Duodenal mucosa (tissue), 2 donors: ENCODE measurements around the gene SYPL2.

Source experiments
- H3K27ac ChIP-seq: one replicate; pipeline ENCODE4 v1.7.0; 2013; ENCODE audit warnings: low read depth, low read length
- H3K27me3 ChIP-seq, 2 donors: one replicate each; pipeline ENCODE4 v1.7.0; 2013; ENCODE audit warnings: low read length in 2 of 2, control low read depth in 1 of 2; ENCODE audit not compliant: insufficient read depth in 2 of 2, control insufficient read depth in 1 of 2
- H3K36me3 ChIP-seq, 2 donors: one replicate each; pipeline ENCODE4 v1.7.0; 2013; ENCODE audit warnings: low read length in 2 of 2, control low read depth in 1 of 2; ENCODE audit not compliant: insufficient read depth in 2 of 2, control insufficient read depth in 1 of 2
- H3K4me1 ChIP-seq, 2 donors: one replicate each; pipeline ENCODE4 v1.7.0; 2013; ENCODE audit warnings: low read length in 2 of 2, control low read depth in 1 of 2; ENCODE audit not compliant: insufficient read depth in 2 of 2, control insufficient read depth in 1 of 2
- H3K4me3 ChIP-seq, 2 donors: one replicate each; pipeline ENCODE4 v1.7.0; 2013; ENCODE audit warnings: low read length in 2 of 2, low read depth in 1 of 2
- H3K9ac ChIP-seq, 2 donors: one replicate each; pipeline ENCODE4 v1.7.0; 2013; ENCODE audit warnings: low read length in 2 of 2, low read depth in 1 of 2
- H3K9me3 ChIP-seq, 2 donors: one replicate each; pipeline ENCODE4 v1.7.0; 2013; ENCODE audit warnings: low read length in 2 of 2, control low read depth in 1 of 2; ENCODE audit not compliant: control insufficient read depth in 1 of 2

SYPL2 gene

GRCh38 chr1:109466452-109467300 is at the start of gene SYPL2:
TSS of gene SYPL2 (plus strand) at chr1:109466546. CDS start at chr1:109466844, 298 bp downstream.
- no peaks in the 10 kb centered on the region for H3K9me3 ChIP-seq
- peak within 1 kb of the TSS; percentile 10 for H3K27ac ChIP-seq
- H3K27me3 ChIP-seq = peaks cover 51 to 67% of the 10 kb centered on the region in 2 donors
- H3K9ac ChIP-seq = no peak within 1 kb of the TSS
- peaks cover 0 to 4% of the 10 kb centered on the region in 2 donors for H3K4me1 ChIP-seq
- H3K4me3 ChIP-seq = peak within 1 kb of the TSS; percentile 49 to 65
- H3K36me3 ChIP-seq = no peaks in the 10 kb centered on the region

- Histone ChIP-seq H3K36me3 (peaks cover 6 to 28% of the 10 kb centered on the region in 2 donors), H3K9me3 (no peaks in the 10 kb centered on the region), H3K27me3 (no peaks in the 10 kb centered on the region), H3K27ac (no peak overlapping the region), H3K9ac (no peak overlapping the region), H3K4me1 (peaks cover 16 to 24% of the 10 kb centered on the region in 2 donors), H3K4me3 (no peak overlapping the region)
These were observed 42.8 kb upstream of the SYPL2 start for GRCh38 chr1:109423498-109423897.

- Histone ChIP-seq H3K9ac (peak overlapping the region; percentile 66 to 68), H3K9me3 (no peaks in the 10 kb centered on the region), H3K27ac (peak overlapping the region; percentile 79), H3K4me1 (peaks cover 16 to 24% of the 10 kb centered on the region in 2 donors), H3K4me3 (peak overlapping the region; percentile 82 to 90), H3K36me3 (peaks cover 0 to 9% of the 10 kb centered on the region in 2 donors), H3K27me3 (no peaks in the 10 kb centered on the region)
These were observed 40.7 kb upstream of the SYPL2 start for GRCh38 chr1:109425391-109426280.

GRCh38 chr1:109426281-109427170 is 39.8 kb upstream of the SYPL2 start, which contains the start of gene PSMA5:
TSS of gene PSMA5 (minus strand) at chr1:109426448. CDS start at chr1:109426330, 118 bp downstream.
- no peaks in the 10 kb centered on the region for H3K9me3 ChIP-seq
- H3K27ac ChIP-seq = peak within 1 kb of the TSS; percentile 79
- peaks cover 0 to under 1% of the 10 kb centered on the region in 2 donors for H3K36me3 ChIP-seq
- no peaks in the 10 kb centered on the region for H3K27me3 ChIP-seq
- peaks cover 16 to 24% of the 10 kb centered on the region in 2 donors for H3K4me1 ChIP-seq
- H3K4me3 ChIP-seq = peak within 1 kb of the TSS; percentile 82 to 90
- peak within 1 kb of the TSS; percentile 66 to 68 for H3K9ac ChIP-seq

GRCh38 chr1:109427171-109427467 is 39.2 kb upstream of the SYPL2 start:
- H3K27ac ChIP-seq = peak overlapping the region; percentile 55
- peak overlapping the region; percentile 82 to 90 for H3K4me3 ChIP-seq
- H3K36me3 ChIP-seq = no peaks in the 10 kb centered on the region
- H3K4me1 ChIP-seq = peaks cover 16 to 24% of the 10 kb centered on the region in 2 donors
- H3K9ac ChIP-seq = peak overlapping the region; percentile 61 to 66
- H3K27me3 ChIP-seq = no peaks in the 10 kb centered on the region
- H3K9me3 ChIP-seq = no peaks in the 10 kb centered on the region

DNA sequence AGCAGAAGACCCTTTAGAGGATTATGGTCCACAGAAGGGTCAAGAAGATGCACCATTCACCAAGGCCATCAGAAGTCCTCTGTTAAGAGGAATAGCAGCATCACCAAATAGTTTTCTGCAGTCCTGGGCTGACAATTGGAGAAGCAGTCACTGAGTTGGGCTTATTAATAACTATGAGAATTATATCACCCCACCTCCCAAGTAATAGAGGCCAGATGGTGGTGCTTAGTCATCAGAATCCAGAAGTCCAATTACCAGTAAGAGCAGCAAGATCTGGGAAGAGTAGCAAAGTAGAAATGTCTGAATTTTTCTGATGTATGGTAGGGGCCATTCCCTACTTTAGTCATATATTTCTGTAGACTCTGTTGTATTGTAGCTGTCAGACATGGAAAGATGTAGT is 34.0 kb upstream of the SYPL2 start:
- H3K27me3 ChIP-seq = no peaks in the 10 kb centered on the region
- no peaks in the 10 kb centered on the region for H3K36me3 ChIP-seq
- H3K4me1 ChIP-seq = peaks cover 4 to 5% of the 10 kb centered on the region in 2 donors
- no peaks in the 10 kb centered on the region for H3K9me3 ChIP-seq
- no peak overlapping the region for H3K9ac ChIP-seq
- H3K4me3 ChIP-seq = no peak overlapping the region
- H3K27ac ChIP-seq = no peak overlapping the region

DNA sequence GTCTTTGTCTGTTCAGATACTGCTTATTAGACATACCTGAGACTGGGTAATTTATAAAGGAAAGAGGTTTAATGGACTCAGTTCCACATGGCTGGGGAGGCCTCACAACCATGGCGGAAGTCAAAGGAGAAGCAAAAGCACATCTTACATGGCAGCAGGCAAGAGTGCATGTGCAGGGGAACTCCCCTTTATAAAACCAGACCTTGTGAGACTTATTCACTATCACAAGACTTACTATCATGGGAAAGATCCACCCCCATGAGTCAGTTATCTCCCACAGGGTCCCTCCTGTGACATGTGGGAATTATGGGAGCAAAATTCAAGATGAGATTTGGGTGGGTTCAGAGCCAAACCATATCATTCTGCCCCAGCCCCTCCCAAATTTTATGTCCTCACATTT is 33.0 kb upstream of the SYPL2 start:
- Histone ChIP-seq H3K9ac (no peak overlapping the region), H3K36me3 (no peaks in the 10 kb centered on the region)

DNA sequence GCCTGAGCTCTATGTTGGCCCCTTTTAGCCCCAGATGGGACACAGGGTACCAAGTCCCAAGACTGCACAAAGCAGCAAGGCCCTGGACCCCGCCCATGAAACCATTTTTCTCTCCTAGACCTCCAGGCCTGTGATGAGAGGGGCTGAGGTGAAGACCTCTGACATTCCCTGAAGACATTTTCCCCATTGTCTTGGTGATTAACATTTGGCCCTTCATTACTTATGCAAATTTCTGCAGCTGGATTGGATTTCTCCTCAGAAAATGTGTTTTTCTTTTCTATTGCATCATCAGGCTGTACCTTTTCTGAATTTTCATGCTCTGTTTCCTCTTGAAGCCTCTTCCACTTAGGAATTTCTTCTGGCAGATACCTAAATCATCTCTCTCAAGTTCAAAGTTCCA is 31.9 kb upstream of the SYPL2 start:
- no peaks in the 10 kb centered on the region for H3K9me3 ChIP-seq
- no peak overlapping the region for H3K9ac ChIP-seq
- no peak overlapping the region for H3K27ac ChIP-seq
- H3K4me3 ChIP-seq = no peak overlapping the region
- no peaks in the 10 kb centered on the region for H3K36me3 ChIP-seq
- H3K27me3 ChIP-seq = peaks cover 0 to 3% of the 10 kb centered on the region in 2 donors
- H3K4me1 ChIP-seq = no peaks in the 10 kb centered on the region

More for the DNA sequence above, 33.0 kb upstream of the SYPL2 start:
- H3K27ac ChIP-seq = no peak overlapping the region
- no peaks in the 10 kb centered on the region for H3K4me1 ChIP-seq
- H3K27me3 ChIP-seq = no peaks in the 10 kb centered on the region
- H3K9me3 ChIP-seq = no peaks in the 10 kb centered on the region
- no peak overlapping the region for H3K4me3 ChIP-seq

- Histone ChIP-seq H3K9me3 (no peaks in the 10 kb centered on the region), H3K27ac (no peak overlapping the region), H3K9ac (no peak overlapping the region), H3K27me3 (peaks cover 7% of the 10 kb centered on the region in 2 donors), H3K4me1 (no peaks in the 10 kb centered on the region), H3K36me3 (no peaks in the 10 kb centered on the region), H3K4me3 (no peak overlapping the region)
These were observed 27.5 kb upstream of the SYPL2 start for GRCh38 chr1:109438798-109439297.
